Thoracic aorta (tissue), 2 donors: Measurements from ENCODE around the gene XYLT1. TPM values are rescaled to one million over a fixed set of nuclear protein-coding genes. Genes with fewer than 3 reads are reported as not detected.

Source experiments
- ATAC-seq: fragments of 150-250 bp; one replicate; pipeline ENCODE4 v1.8.0; 2017; ENCODE audit warnings: low read depth; ENCODE audit not compliant: insufficient number of reproducible peaks, low FRiP score
- DNase-seq: peaks from one replicate; pipeline ENCODE4 v3.0.0-alpha.2; 2020; ENCODE audit warnings: low spot score
- H3K27ac ChIP-seq, 2 donors: fragments of 200-600 bp; sonication (generic); 1 replicate in 1 of 2; 2 replicates in 1 of 2; pipeline ENCODE4 v1.5.1; 2016; ENCODE audit warnings: mild to moderate bottlenecking in 2 of 2, moderate library complexity in 2 of 2
- H3K27me3 ChIP-seq: fragments of 200-600 bp; sonication (generic); replicated peaks from 2 replicates; pipeline ENCODE4 v1.6.0; 2016; ENCODE audit warnings: mild to moderate bottlenecking; ENCODE audit not compliant: insufficient read depth
- H3K36me3 ChIP-seq: fragments of 200-600 bp; sonication (generic); one replicate; pipeline ENCODE4 v1.5.1; 2016
- H3K4me1 ChIP-seq, 2 donors: fragments of 200-600 bp; sonication (generic); 1 replicate in 1 of 2; 2 replicates in 1 of 2; pipeline versions ENCODE4 v1.5.1 to v1.6.0; 2016; ENCODE audit warnings: low read depth in 2 of 2, mild to moderate bottlenecking in 1 of 2; ENCODE audit not compliant: control insufficient read depth in 1 of 2
- H3K4me3 ChIP-seq: fragments of 200-600 bp; sonication (generic); 2 replicates; pipeline ENCODE4 v1.5.1; 2016; ENCODE audit warnings: mild to moderate bottlenecking
- H3K9me3 ChIP-seq: fragments of 200-600 bp; sonication (generic); 2 replicates; pipeline ENCODE4 v1.5.1; 2016
- total RNA-seq, 2 donors: library from RNA; depleted of rRNA; stranded (reverse); fragments of >200 nt; gene quantifications; one replicate each; pipeline versions ENCODE4 v1.1.0 to v1.2.3, GENCODE V29; 2016
- TF ChIP-seq, protein P1 (sequence below): fragments of 200-600 bp; sonication (generic); IDR thresholded peaks from one replicate; pipeline ENCODE4 v1.5.1; 2019; ENCODE audit warnings: antibody characterized with exemption

The XYLT1 gene
- 10 to 100 TPM; 13.1 to 22.5 TPM for total RNA-seq

GRCh38 chr16:17470908-17471718 lies at the start of gene XYLT1:
Gene XYLT1, minus strand, starts transcription at chr16:17470960. Its CDS starts 164 bp downstream, at chr16:17470796.
- Histone ChIP-seq H3K9me3 (no peaks in the 10 kb centered on the region), H3K27ac (peak within 1 kb of the TSS; percentile 97 to 98), H3K36me3 (no peaks in the 10 kb centered on the region), H3K4me3 (peak within 1 kb of the TSS; percentile 75), H3K4me1 (peaks cover 17 to 38% of the 10 kb centered on the region in 2 donors), H3K27me3 (no peaks in the 10 kb centered on the region)
- DNase-seq (peak; percentile 89), ATAC-seq (peak; percentile 98)
- TF ChIP-seq, protein P1, sequence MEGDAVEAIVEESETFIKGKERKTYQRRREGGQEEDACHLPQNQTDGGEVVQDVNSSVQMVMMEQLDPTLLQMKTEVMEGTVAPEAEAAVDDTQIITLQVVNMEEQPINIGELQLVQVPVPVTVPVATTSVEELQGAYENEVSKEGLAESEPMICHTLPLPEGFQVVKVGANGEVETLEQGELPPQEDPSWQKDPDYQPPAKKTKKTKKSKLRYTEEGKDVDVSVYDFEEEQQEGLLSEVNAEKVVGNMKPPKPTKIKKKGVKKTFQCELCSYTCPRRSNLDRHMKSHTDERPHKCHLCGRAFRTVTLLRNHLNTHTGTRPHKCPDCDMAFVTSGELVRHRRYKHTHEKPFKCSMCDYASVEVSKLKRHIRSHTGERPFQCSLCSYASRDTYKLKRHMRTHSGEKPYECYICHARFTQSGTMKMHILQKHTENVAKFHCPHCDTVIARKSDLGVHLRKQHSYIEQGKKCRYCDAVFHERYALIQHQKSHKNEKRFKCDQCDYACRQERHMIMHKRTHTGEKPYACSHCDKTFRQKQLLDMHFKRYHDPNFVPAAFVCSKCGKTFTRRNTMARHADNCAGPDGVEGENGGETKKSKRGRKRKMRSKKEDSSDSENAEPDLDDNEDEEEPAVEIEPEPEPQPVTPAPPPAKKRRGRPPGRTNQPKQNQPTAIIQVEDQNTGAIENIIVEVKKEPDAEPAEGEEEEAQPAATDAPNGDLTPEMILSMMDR, result no peak

DNA sequence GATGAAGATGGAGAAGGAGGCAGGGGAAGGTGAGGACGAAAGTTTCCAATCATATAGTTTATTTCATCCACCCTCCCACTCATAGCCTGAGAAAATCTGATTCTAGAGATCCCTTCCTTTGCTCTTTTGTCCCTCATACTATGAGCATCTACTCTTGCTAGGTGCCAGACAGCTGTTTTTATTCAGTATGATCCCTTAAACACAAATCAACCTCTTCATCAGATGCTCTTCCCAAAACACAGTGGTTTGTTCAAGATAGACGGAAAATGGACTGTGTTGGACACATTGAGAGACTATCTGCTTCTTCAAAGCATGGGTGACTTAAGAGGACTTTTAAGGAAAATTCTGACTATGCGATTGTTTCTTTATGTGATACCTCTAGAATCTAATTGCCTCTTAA lies 49.4 kb upstream of the XYLT1 start:
- H3K9me3 ChIP-seq, result no peaks in the 10 kb centered on the region
- H3K27me3 ChIP-seq, result no peaks in the 10 kb centered on the region
- H3K4me1 ChIP-seq, result no peaks in the 10 kb centered on the region
- TF ChIP-seq, protein P1, result no peak
- no peak overlapping the region for H3K4me3 ChIP-seq
- DNase-seq (no peak), ATAC-seq (no peak)
- no peaks in the 10 kb centered on the region for H3K36me3 ChIP-seq
- H3K27ac ChIP-seq, result no peak overlapping the region

DNA sequence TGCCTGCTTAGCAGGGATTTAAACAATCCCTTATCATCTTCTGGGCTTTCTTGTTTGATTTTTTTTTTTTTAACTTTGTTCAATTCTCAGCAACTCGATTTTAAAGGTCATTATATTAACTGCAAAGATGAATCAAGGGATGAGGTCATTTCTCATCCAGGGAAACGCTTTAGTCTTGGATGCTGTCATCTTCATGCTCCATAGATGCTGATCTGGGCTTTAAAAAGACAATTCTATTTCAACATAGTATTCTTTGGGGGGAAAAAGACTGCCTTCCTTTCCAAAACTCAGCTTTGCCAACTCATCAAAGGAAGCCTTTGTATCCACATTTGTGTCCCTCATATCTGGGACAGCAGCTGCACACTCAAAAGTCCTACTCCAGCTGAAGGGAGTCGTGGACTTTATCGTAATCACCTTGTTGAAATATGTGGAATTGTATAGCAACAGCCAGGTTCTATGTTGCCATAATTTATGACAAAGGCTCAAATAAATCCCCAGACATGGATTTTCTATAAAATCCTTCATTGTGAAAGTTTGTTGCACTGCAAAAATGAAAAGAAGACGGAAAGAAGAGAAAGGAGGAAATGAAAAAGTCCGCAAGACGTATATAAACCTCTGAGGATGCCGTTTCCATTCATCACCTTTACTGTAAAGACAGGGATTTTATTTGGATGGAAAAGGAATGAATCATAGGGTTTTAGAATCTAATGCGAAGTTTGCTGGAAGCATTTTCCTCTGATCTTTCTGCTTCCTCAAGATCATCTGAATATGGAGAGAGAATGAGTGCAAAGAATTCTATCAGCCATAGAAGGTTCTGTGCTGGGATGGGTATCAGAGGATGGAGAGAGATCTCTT lies 48.6 kb upstream of the XYLT1 start:
- no peak for DNase-seq
- Histone ChIP-seq H3K9me3 (no peaks in the 10 kb centered on the region), H3K27ac (no peak overlapping the region), H3K36me3 (no peaks in the 10 kb centered on the region), H3K27me3 (no peaks in the 10 kb centered on the region), H3K4me1 (no peaks in the 10 kb centered on the region), H3K4me3 (no peak overlapping the region)
- no peak for ATAC-seq
- TF ChIP-seq, protein P1, result no peak

GRCh38 chr16:17518441-17518840 lies 47.7 kb upstream of the XYLT1 start:
- Histone ChIP-seq H3K4me3 (no peak overlapping the region), H3K27me3 (no peaks in the 10 kb centered on the region), H3K36me3 (no peaks in the 10 kb centered on the region), H3K9me3 (no peaks in the 10 kb centered on the region), H3K27ac (no peak overlapping the region), H3K4me1 (no peaks in the 10 kb centered on the region)
- TF ChIP-seq, protein P1, result no peak
- ATAC-seq (no peak), DNase-seq (no peak)
